HepG2 (cell line): ENCODE results near the gene GADD45B. TPM values are rescaled to one million over a fixed set of nuclear protein-coding genes. Genes with fewer than 3 reads are reported as not detected.

Experiments
- ATAC-seq: fragments of 200-7000 bp; cut with Tn5 transposase; 3 replicates; pipeline ENCODE4 v1.9.1; 2020; ENCODE audit warnings: mild to moderate bottlenecking, moderate library complexity
- BruUV-seq: library from RNA; stranded (reverse); fragments of 400-500 nt; replicated peaks from 2 replicates; lab custom pipeline; 2021; lab: Mats Ljungman, UMichigan
- CTCF ChIA-PET: fragments of 300-600 bp; formaldehyde crosslinking; extraction: SDS; loops from one replicate; lab custom pipeline; 2021; ENCODE audit warnings: low total read pairs, inconsistent platforms, low intra/inter-chr PET ratio; lab: Yijun Ruan, JAX
- POLR2A ChIA-PET: fragments of 350-600 bp; sonication (Branson Sonifier 250); formaldehyde crosslinking; loops from one replicate; lab custom pipeline; 2020; ENCODE audit warnings: antibody characterized with exemption, inconsistent platforms; lab: Yijun Ruan, JAX
- DNase-seq: peaks from one replicate; pipeline ENCODE4 v3.0.0-alpha.2; 2015; ENCODE audit warnings: low spot score
- FAIRE-seq: peaks from 3 replicates; lab custom pipeline; 2011; peaks lifted over from hg19 to GRCh38; lab: Jason Lieb, UNC
- H2AFZ ChIP-seq: one replicate; pipeline ENCODE4 v1.6.1; 2011; ENCODE audit warnings: low read length, inconsistent platforms
- H3K27ac ChIP-seq: fragments of 300-600 bp; 3 replicates; pipeline ENCODE4 v1.8.0; 2011; ENCODE audit warnings: mixed run types, mild to moderate bottlenecking, mixed read lengths, low read length, inconsistent platforms; ENCODE audit not compliant: insufficient read depth; ENCODE audit errors: extremely low read length
- H3K27me3 ChIP-seq, 2 experiments: fragments of 200-600 bp in 1 of 2; 2 replicates in 1 of 2; 3 replicates in 1 of 2; pipeline versions ENCODE4 v1.6.0 to v1.8.0; 2011; ENCODE audit warnings: low read length in 2 of 2, mild to moderate bottlenecking in 2 of 2, moderate library complexity in 2 of 2, inconsistent platforms in 1 of 2; ENCODE audit not compliant: insufficient read depth in 2 of 2, control insufficient read depth in 1 of 2
- H3K36me3 ChIP-seq, 2 experiments: fragments of 200-600 bp in 1 of 2; replicated peaks in 1 of 2; 2 replicates in 1 of 2; 3 replicates in 1 of 2; pipeline versions ENCODE4 v1.5.1 to v1.8.0; 2011; ENCODE audit warnings: low read length in 2 of 2, inconsistent platforms in 1 of 2; ENCODE audit not compliant: insufficient read depth in 2 of 2, control insufficient read depth in 1 of 2
- H3K4me1 ChIP-seq: 2 replicates; pipeline ENCODE4 v1.5.1; 2012; ENCODE audit warnings: low read length, inconsistent platforms; ENCODE audit not compliant: insufficient read depth
- H3K4me2 ChIP-seq: 2 replicates; pipeline ENCODE4 v1.6.0; 2011; ENCODE audit warnings: low read depth, low read length, inconsistent platforms
- H3K4me3 ChIP-seq, 3 experiments: fragments of 200-600 bp in 1 of 3; sonication (generic), shearing (Covaris generic) in 1 of 3; replicated peaks in 1 of 3; 2 replicates each; pipeline ENCODE4 v1.5.1; 2011 to 2016; ENCODE audit warnings: low read length in 3 of 3, inconsistent platforms in 2 of 3, low read depth in 2 of 3, mild to moderate bottlenecking in 2 of 3, control low read depth in 1 of 3, mixed read lengths in 1 of 3; ENCODE audit not compliant: insufficient read depth in 1 of 3
- H3K79me2 ChIP-seq: one replicate; pipeline ENCODE4 v1.6.1; 2011; ENCODE audit warnings: low read length, inconsistent platforms; ENCODE audit not compliant: insufficient read depth
- H3K9ac ChIP-seq: 2 replicates; pipeline ENCODE4 v1.6.0; 2011; ENCODE audit warnings: mild to moderate bottlenecking, low read depth, low read length, inconsistent platforms; ENCODE audit not compliant: insufficient read depth
- H3K9me3 ChIP-seq: 2 replicates; pipeline ENCODE4 v1.5.1; 2012; ENCODE audit warnings: mild to moderate bottlenecking, low read length
- H4K20me1 ChIP-seq: 2 replicates; pipeline ENCODE4 v1.6.0; 2011; ENCODE audit warnings: inconsistent platforms, mild to moderate bottlenecking, low read length, moderate library complexity; ENCODE audit not compliant: insufficient read depth
- CHCHD3 ChIP-seq: sonication (generic); formaldehyde crosslinking; IDR thresholded peaks from 2 replicates; pipeline ENCODE4 v1.8.0; 2022; ENCODE audit warnings: mild to moderate bottlenecking, missing genetic modification reagents, moderate library complexity
- JUNB ChIP-seq: sonication (generic); formaldehyde crosslinking; IDR thresholded peaks from 2 replicates; pipeline ENCODE4 v1.8.0; 2022; ENCODE audit warnings: missing genetic modification reagents, mild to moderate bottlenecking, borderline replicate concordance
- KIAA2018 ChIP-seq: sonication (generic); formaldehyde crosslinking; IDR thresholded peaks from 2 replicates; pipeline ENCODE4 v1.5.0; 2020; ENCODE audit warnings: mild to moderate bottlenecking, missing genetic modification reagents, borderline replicate concordance
- MXD3 ChIP-seq: IDR thresholded peaks from 2 replicates; pipeline ENCODE4 v1.6.1; 2016; ENCODE audit warnings: mild to moderate bottlenecking, missing biosample characterization, missing genetic modification reagents
- NFE2 ChIP-seq: sonication (generic); formaldehyde crosslinking; IDR thresholded peaks from 2 replicates; pipeline ENCODE4 v1.4.0; 2020; ENCODE audit warnings: missing genetic modification reagents
- STAT6 ChIP-seq: sonication (generic); formaldehyde crosslinking; IDR thresholded peaks from 2 replicates; pipeline ENCODE4 v1.4.0; 2020; ENCODE audit warnings: missing genetic modification reagents, mild to moderate bottlenecking, borderline replicate concordance
- WIZ ChIP-seq: sonication (generic); formaldehyde crosslinking; IDR thresholded peaks from 2 replicates; pipeline ENCODE4 v1.5.1; 2020; ENCODE audit warnings: mild to moderate bottlenecking, missing genetic modification reagents
- ZBTB7A ChIP-seq: sonication (generic); formaldehyde crosslinking; IDR thresholded peaks from 2 replicates; pipeline ENCODE4 v1.8.0; 2022; ENCODE audit warnings: mild to moderate bottlenecking, missing genetic modification reagents
- ZFP36L1 ChIP-seq: sonication (generic); formaldehyde crosslinking; IDR thresholded peaks from 2 replicates; pipeline ENCODE4 v1.8.0; 2022; ENCODE audit warnings: mild to moderate bottlenecking, missing genetic modification reagents, moderate library complexity
- ZNF10 ChIP-seq: sonication (generic); formaldehyde crosslinking; IDR thresholded peaks from 2 replicates; pipeline ENCODE4 v1.4.0; 2020; ENCODE audit warnings: mild to moderate bottlenecking, low read depth, missing genetic modification reagents, borderline replicate concordance
- ZNF331 ChIP-seq: sonication (generic); formaldehyde crosslinking; IDR thresholded peaks from 2 replicates; pipeline ENCODE4 v1.4.0; 2020; ENCODE audit warnings: missing genetic modification reagents
- ZNF572 ChIP-seq: sonication (generic); formaldehyde crosslinking; IDR thresholded peaks from 2 replicates; pipeline ENCODE4 v1.5.1; 2020; ENCODE audit warnings: mild to moderate bottlenecking, missing genetic modification reagents
- ZNF879 ChIP-seq: sonication (generic); formaldehyde crosslinking; IDR thresholded peaks from 2 replicates; pipeline ENCODE4 v1.8.1; 2023; ENCODE audit warnings: missing genetic modification reagents
- ZSCAN12 ChIP-seq: sonication (generic); formaldehyde crosslinking; IDR thresholded peaks from 2 replicates; pipeline ENCODE4 v1.9.0; 2021; ENCODE audit warnings: mild to moderate bottlenecking, missing genetic modification reagents
- ZSCAN20 ChIP-seq: sonication (generic); formaldehyde crosslinking; IDR thresholded peaks from 2 replicates; pipeline ENCODE4 v1.4.0; 2020; ENCODE audit warnings: missing genetic modification reagents, mild to moderate bottlenecking, borderline replicate concordance
- WGBS: methylation state at CpG from one replicate; pipeline ENCODE4 v1.1.6; 2017; ENCODE audit warnings: low lambda C conversion rate; 5-methylcytosine and 5-hydroxymethylcytosine counted together
- in situ Hi-C: cut with HindIII; loops from 2 replicates; pipeline ENCODE4 v1.10.0; 2017; ENCODE audit warnings: low pct_unique_long_range_greater_than_20kb; ENCODE audit not compliant: extremely low pct_ligation_motif_present
- intact Hi-C: fragments of 100-400 bp; cut with micrococcal nuclease; formaldehyde crosslinking; loops from one replicate; pipeline ENCODE4 v1.10.0; 2022; ENCODE audit not compliant: unreplicated experiment
- polyA plus RNA-seq, 8 experiments: library from polyadenylated mRNA; depleted of rRNA in 3 of 8; stranded (reverse) in 7 of 8; unstranded in 1 of 8; fragments of >200 nt; fragmentation: Illumina TruSeq in 4 of 8; extraction: Trizol in 4 of 8; gene quantifications; 2 replicates each; pipeline versions ENCODE4 v1.2.1 to v1.2.3, GENCODE V29; 2011 to 2016; ENCODE audit warnings: low read depth in 4 of 8, missing spikeins in 1 of 8, mixed read lengths in 1 of 8; ENCODE audit not compliant: insufficient read depth in 1 of 8
- total RNA-seq, 5 experiments: library from RNA; depleted of rRNA; stranded (reverse); fragments of >200 nt; fragmentation: Illumina TruSeq; extraction: Trizol; gene quantifications; 2 replicates each; pipeline ENCODE4 v1.2.3, GENCODE V29; 2016; ENCODE audit warnings: low read depth in 1 of 5

The GADD45B gene
- total and polyA plus RNA-seq, 2 of the 13 experiments (the other 11 are each of a cell fraction or from before 2014, with no cell fraction given): 4.6 to 34.1 TPM

- no peak for TF ChIP-seq STAT6
- TF ChIP-seq ZFP36L1: no peak
- no peak for TF ChIP-seq ZNF331 (CRISPR knock-in tag)
- TF ChIP-seq WIZ: no peak
- no peak for TF ChIP-seq MXD3 (CRISPR knock-in tag)
- TF ChIP-seq NFE2 (CRISPR knock-in tag): no peak
- TF ChIP-seq CHCHD3 (CRISPR knock-in tag): no peak
- no peak for TF ChIP-seq ZSCAN12 (CRISPR knock-in tag)
- no peak for TF ChIP-seq ZNF572 (CRISPR knock-in tag)
- TF ChIP-seq JUNB (CRISPR knock-in tag): no peak
- no peak for TF ChIP-seq ZSCAN20
- no peak for TF ChIP-seq ZBTB7A
Observed at GRCh38 chr19:2500156-2500555, 24.2 kb downstream of the GADD45B start (continued).

- no peak for ATAC-seq
- intact Hi-C loops (no loop called here), in situ Hi-C loops (no loop called here)
- no TSS peak for BruUV-seq
- H3K9me3 ChIP-seq: no peaks in the 10 kb centered on the region
- POLR2A ChIA-PET: no interaction called here
- no peak for FAIRE-seq
- no peaks in the 10 kb centered on the region for H3K79me2 ChIP-seq
- CTCF ChIA-PET: no interaction called here
- no peaks in the 10 kb centered on the region for H3K36me3 ChIP-seq
- peaks cover 26% of the 10 kb centered on the region for H3K4me1 ChIP-seq
- H3K4me2 ChIP-seq: no peak overlapping the region
- DNase-seq: no peak
- WGBS: 38% methylated on average over 11 of the region's 12 CpGs
- peaks cover 4 to 56% of the 10 kb centered on the region in 2 experiments; a peak in 4 of 5 replicates for H3K27me3 ChIP-seq
- no peak overlapping the region for H3K9ac ChIP-seq
- no peak overlapping the region for H2AFZ ChIP-seq
- H4K20me1 ChIP-seq: no peaks in the 10 kb centered on the region
- H3K27ac ChIP-seq: no peak overlapping the region
- H3K4me3 ChIP-seq: no peak overlapping the region
- TF ChIP-seq ZNF879: no peak
- TF ChIP-seq KIAA2018: no peak
- TF ChIP-seq ZNF10: no peak
Observed at GRCh38 chr19:2500841-2501261, 24.9 kb downstream of the GADD45B start.
